GM23338 (cell line): ENCODE results near the gene TTC28.

Source experiments
- CREB1 ChIP-seq: fragments of 250-450 bp; sonication (Bioruptor Pico); IDR thresholded peaks from 2 replicates; pipeline ENCODE4 v1.5.0; 2020; ENCODE audit warnings: low read depth, mild to moderate bottlenecking, moderate library complexity
- EZH2 ChIP-seq: fragments of 200-600 bp; sonication (generic); IDR thresholded peaks from one replicate; pipeline ENCODE4 v1.8.0; 2017; ENCODE audit warnings: antibody characterized with exemption, mild to moderate bottlenecking, low read depth; ENCODE audit not compliant: unreplicated experiment
- EZH2phosphoT487 ChIP-seq: fragments of 200-600 bp; sonication (generic); IDR thresholded peaks from one replicate; pipeline ENCODE4 v1.8.1; 2018; ENCODE audit warnings: antibody characterized with exemption; ENCODE audit not compliant: unreplicated experiment
- JUNB ChIP-seq: IDR thresholded peaks from one replicate; pipeline ENCODE4 v1.6.1; 2016; ENCODE audit warnings: antibody characterized with exemption; ENCODE audit not compliant: unreplicated experiment
- POLR2AphosphoS5 ChIP-seq: IDR thresholded peaks from 2 replicates; pipeline ENCODE4 v1.6.1; 2016; ENCODE audit warnings: antibody characterized with exemption, low read depth
- STAT1 ChIP-seq: IDR thresholded peaks from one replicate; pipeline ENCODE4 v1.6.1; 2016; ENCODE audit warnings: antibody characterized with exemption; ENCODE audit not compliant: unreplicated experiment
- ZNF331 ChIP-seq: fragments of 250-450 bp; sonication (Bioruptor Pico); IDR thresholded peaks from 2 replicates; pipeline ENCODE4 v1.5.0; 2020; ENCODE audit warnings: low read depth, mild to moderate bottlenecking, moderate library complexity
- TF ChIP-seq, protein P1 (sequence below): IDR thresholded peaks from 2 replicates; pipeline ENCODE4 v1.6.1; 2016; ENCODE audit warnings: antibody characterized with exemption
- TF ChIP-seq, protein P2 (sequence below), 2 experiments: fragments of 200-600 bp in 1 of 2; sonication (generic) in 1 of 2; conservative IDR thresholded peaks; 2 replicates each; pipeline versions ENCODE4 v1.5.1 to v1.6.1; 2016 to 2017; ENCODE audit warnings: antibody characterized with exemption in 2 of 2, low read depth in 2 of 2, mild to moderate bottlenecking in 2 of 2, moderate library complexity in 1 of 2
- TF ChIP-seq, protein P3 (sequence below): IDR thresholded peaks from one replicate; pipeline ENCODE4 v1.6.1; 2018; ENCODE audit warnings: antibody characterized with exemption; ENCODE audit not compliant: unreplicated experiment

DNA sequence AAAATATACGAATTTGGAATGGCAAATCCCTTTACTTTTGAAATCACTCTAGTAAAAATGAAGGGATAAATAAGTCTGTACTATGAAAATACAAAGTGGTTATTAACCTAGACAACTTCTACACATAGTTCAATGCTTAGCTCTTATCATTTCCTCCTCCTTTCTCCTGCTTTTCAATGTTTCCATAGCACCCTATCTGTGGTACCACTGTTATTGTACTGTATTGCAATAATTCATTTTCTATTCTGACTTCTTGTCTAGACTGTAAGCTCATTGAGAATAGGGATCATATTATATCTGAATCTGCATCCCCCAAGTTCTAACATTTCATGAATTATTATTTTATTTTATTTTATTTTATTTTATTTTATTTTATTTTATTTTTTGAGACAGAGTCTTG, 251.4 kb downstream of the TTC28 start:
- TF ChIP-seq, protein P1, sequence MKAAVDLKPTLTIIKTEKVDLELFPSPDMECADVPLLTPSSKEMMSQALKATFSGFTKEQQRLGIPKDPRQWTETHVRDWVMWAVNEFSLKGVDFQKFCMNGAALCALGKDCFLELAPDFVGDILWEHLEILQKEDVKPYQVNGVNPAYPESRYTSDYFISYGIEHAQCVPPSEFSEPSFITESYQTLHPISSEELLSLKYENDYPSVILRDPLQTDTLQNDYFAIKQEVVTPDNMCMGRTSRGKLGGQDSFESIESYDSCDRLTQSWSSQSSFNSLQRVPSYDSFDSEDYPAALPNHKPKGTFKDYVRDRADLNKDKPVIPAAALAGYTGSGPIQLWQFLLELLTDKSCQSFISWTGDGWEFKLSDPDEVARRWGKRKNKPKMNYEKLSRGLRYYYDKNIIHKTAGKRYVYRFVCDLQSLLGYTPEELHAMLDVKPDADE = no peak
- TF ChIP-seq, protein P2, sequence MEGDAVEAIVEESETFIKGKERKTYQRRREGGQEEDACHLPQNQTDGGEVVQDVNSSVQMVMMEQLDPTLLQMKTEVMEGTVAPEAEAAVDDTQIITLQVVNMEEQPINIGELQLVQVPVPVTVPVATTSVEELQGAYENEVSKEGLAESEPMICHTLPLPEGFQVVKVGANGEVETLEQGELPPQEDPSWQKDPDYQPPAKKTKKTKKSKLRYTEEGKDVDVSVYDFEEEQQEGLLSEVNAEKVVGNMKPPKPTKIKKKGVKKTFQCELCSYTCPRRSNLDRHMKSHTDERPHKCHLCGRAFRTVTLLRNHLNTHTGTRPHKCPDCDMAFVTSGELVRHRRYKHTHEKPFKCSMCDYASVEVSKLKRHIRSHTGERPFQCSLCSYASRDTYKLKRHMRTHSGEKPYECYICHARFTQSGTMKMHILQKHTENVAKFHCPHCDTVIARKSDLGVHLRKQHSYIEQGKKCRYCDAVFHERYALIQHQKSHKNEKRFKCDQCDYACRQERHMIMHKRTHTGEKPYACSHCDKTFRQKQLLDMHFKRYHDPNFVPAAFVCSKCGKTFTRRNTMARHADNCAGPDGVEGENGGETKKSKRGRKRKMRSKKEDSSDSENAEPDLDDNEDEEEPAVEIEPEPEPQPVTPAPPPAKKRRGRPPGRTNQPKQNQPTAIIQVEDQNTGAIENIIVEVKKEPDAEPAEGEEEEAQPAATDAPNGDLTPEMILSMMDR (conservative IDR thresholded peaks at IDR 0.05; ENCODE audit: low read depth in 2 of 2) = no peak
- TF ChIP-seq EZH2phosphoT487 (no peak), EZH2 (no peak), STAT1 (no peak), POLR2AphosphoS5 (no peak), JUNB (no peak), ZNF331 (CRISPR knock-in tag) (no peak), CREB1 (CRISPR knock-in tag) (no peak)
- TF ChIP-seq, protein P3, sequence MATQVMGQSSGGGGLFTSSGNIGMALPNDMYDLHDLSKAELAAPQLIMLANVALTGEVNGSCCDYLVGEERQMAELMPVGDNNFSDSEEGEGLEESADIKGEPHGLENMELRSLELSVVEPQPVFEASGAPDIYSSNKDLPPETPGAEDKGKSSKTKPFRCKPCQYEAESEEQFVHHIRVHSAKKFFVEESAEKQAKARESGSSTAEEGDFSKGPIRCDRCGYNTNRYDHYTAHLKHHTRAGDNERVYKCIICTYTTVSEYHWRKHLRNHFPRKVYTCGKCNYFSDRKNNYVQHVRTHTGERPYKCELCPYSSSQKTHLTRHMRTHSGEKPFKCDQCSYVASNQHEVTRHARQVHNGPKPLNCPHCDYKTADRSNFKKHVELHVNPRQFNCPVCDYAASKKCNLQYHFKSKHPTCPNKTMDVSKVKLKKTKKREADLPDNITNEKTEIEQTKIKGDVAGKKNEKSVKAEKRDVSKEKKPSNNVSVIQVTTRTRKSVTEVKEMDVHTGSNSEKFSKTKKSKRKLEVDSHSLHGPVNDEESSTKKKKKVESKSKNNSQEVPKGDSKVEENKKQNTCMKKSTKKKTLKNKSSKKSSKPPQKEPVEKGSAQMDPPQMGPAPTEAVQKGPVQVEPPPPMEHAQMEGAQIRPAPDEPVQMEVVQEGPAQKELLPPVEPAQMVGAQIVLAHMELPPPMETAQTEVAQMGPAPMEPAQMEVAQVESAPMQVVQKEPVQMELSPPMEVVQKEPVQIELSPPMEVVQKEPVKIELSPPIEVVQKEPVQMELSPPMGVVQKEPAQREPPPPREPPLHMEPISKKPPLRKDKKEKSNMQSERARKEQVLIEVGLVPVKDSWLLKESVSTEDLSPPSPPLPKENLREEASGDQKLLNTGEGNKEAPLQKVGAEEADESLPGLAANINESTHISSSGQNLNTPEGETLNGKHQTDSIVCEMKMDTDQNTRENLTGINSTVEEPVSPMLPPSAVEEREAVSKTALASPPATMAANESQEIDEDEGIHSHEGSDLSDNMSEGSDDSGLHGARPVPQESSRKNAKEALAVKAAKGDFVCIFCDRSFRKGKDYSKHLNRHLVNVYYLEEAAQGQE = no peak
